ENCODE results near the gene ITPK1.

GRCh38 chr14:92955381-92955780 is 160.3 kb downstream of the ITPK1 start:
- TF ChIP-seq TOX (CRISPR knock-in tag; IDR thresholded peaks at IDR 0.05; ENCODE audit: borderline replicate concordance) (no peak), ZC3H10 (CRISPR knock-in tag; IDR thresholded peaks at IDR 0.05) (no peak), CSRNP3 (CRISPR knock-in tag; IDR thresholded peaks at IDR 0.05) (no peak), ZFP30 (CRISPR knock-in tag; IDR thresholded peaks at IDR 0.05) (no peak), CSDC2 (CRISPR knock-in tag; IDR thresholded peaks at IDR 0.05) (no peak), TCF4 (CRISPR knock-in tag; IDR thresholded peaks at IDR 0.05; ENCODE audit: borderline replicate concordance) (no peak), ARNTL (CRISPR knock-in tag; IDR thresholded peaks at IDR 0.05; ENCODE audit: borderline replicate concordance, low read depth) (no peak), ZFP3 (CRISPR knock-in tag; IDR thresholded peaks at IDR 0.05) (no peak), GLIS3 (CRISPR knock-in tag; IDR thresholded peaks at IDR 0.05) (no peak), RARB (CRISPR knock-in tag; IDR thresholded peaks at IDR 0.05) (no peak), PATZ1 (CRISPR knock-in tag; IDR thresholded peaks at IDR 0.05; ENCODE audit: borderline replicate concordance) (no peak)
- TF ChIP-seq, protein P1, sequence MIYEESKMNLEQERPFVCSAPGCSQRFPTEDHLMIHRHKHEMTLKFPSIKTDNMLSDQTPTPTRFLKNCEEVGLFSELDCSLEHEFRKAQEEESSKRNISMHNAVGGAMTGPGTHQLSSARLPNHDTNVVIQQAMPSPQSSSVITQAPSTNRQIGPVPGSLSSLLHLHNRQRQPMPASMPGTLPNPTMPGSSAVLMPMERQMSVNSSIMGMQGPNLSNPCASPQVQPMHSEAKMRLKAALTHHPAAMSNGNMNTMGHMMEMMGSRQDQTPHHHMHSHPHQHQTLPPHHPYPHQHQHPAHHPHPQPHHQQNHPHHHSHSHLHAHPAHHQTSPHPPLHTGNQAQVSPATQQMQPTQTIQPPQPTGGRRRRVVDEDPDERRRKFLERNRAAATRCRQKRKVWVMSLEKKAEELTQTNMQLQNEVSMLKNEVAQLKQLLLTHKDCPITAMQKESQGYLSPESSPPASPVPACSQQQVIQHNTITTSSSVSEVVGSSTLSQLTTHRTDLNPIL (CRISPR knock-in tag; IDR thresholded peaks at IDR 0.05; ENCODE audit: low read depth): no peak
- TF ChIP-seq, protein P2, sequence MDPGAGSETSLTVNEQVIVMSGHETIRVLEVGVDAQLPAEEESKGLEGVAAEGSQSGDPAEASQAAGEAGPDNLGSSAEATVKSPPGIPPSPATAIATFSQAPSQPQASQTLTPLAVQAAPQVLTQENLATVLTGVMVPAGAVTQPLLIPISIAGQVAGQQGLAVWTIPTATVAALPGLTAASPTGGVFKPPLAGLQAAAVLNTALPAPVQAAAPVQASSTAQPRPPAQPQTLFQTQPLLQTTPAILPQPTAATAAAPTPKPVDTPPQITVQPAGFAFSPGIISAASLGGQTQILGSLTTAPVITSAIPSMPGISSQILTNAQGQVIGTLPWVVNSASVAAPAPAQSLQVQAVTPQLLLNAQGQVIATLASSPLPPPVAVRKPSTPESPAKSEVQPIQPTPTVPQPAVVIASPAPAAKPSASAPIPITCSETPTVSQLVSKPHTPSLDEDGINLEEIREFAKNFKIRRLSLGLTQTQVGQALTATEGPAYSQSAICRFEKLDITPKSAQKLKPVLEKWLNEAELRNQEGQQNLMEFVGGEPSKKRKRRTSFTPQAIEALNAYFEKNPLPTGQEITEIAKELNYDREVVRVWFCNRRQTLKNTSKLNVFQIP (CRISPR knock-in tag; IDR thresholded peaks at IDR 0.05; ENCODE audit: borderline replicate concordance, low read depth): no peak
